ENCODE results near the gene ADAM12.

DNA sequence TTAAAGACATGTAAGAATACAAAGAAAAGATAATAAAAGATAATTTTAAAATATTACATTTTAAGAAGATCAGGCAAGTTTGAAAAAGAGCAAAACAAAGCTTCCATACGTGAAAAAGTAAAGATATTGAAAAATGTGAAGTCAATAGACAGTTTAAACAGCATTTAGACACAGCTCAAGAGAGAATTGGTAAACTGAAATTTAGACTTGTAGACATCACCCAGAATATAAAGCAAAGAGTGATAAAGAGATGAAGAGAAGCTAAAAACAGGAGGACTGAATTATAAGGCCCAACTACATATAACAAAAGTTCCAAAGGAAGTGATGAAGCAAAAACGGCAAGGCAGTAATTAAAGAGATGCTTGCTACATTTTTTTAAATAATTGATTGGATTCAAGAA is 13.8 kb downstream of the ADAM12 start:
- TF ChIP-seq, protein P1, sequence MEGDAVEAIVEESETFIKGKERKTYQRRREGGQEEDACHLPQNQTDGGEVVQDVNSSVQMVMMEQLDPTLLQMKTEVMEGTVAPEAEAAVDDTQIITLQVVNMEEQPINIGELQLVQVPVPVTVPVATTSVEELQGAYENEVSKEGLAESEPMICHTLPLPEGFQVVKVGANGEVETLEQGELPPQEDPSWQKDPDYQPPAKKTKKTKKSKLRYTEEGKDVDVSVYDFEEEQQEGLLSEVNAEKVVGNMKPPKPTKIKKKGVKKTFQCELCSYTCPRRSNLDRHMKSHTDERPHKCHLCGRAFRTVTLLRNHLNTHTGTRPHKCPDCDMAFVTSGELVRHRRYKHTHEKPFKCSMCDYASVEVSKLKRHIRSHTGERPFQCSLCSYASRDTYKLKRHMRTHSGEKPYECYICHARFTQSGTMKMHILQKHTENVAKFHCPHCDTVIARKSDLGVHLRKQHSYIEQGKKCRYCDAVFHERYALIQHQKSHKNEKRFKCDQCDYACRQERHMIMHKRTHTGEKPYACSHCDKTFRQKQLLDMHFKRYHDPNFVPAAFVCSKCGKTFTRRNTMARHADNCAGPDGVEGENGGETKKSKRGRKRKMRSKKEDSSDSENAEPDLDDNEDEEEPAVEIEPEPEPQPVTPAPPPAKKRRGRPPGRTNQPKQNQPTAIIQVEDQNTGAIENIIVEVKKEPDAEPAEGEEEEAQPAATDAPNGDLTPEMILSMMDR (IDR thresholded peaks at IDR 0.05): no peak
- no peak for TF ChIP-seq EP300 (IDR thresholded peaks at IDR 0.05)
